Prostate gland (tissue), 2 donors: ENCODE results near the gene INIP.

Experiments
- CTCF ChIP-seq, 4 experiments: fragments of 200-600 bp in 2 of 4; fragments of 450-650 bp in 2 of 4; sonication (generic) in 2 of 4; IDR thresholded peaks; 1 replicate in 3 of 4; 2 replicates in 1 of 4; pipeline ENCODE4 v1.5.1; 2016 to 2019; ENCODE audit warnings: antibody characterized with exemption in 4 of 4, mild to moderate bottlenecking in 2 of 4, moderate library complexity in 2 of 4
- POLR2A ChIP-seq: fragments of 450-650 bp; IDR thresholded peaks from one replicate; pipeline ENCODE4 v1.6.1; 2016; ENCODE audit warnings: antibody characterized with exemption, mild to moderate bottlenecking

- TF ChIP-seq POLR2A = no peak
- no peak for TF ChIP-seq CTCF (IDR thresholded peaks at IDR 0.05)
These were observed 5.2 kb downstream of the INIP start for GRCh38 chr9:112712678-112713077.
